Measurements from ENCODE around the gene SLC35F1.

SLC35F1 gene

GRCh38 chr6:117986396-117986795 is 79.3 kb downstream of the SLC35F1 start:
- no peak overlapping the region for H3K4me2 ChIP-seq (ENCODE audit: low read length)
- no peaks in the 10 kb centered on the region for H3K9me3 ChIP-seq (ENCODE audit: low read length)
- H3K79me2 ChIP-seq (ENCODE audit: insufficient read depth, low read length), result no peaks in the 10 kb centered on the region
- H3K27ac ChIP-seq (ENCODE audit: low read depth, low read length, poor library complexity, severe bottlenecking), result no peak overlapping the region
- no peaks in the 10 kb centered on the region for H3K9me2 ChIP-seq (ENCODE audit: low read depth, low read length)
- H3K27me3 ChIP-seq (ENCODE audit: insufficient read depth, low read length), result no peaks in the 10 kb centered on the region
- H3K9ac ChIP-seq (ENCODE audit: low read length), result no peak overlapping the region
- no peaks in the 10 kb centered on the region for H3K4me1 ChIP-seq (ENCODE audit: insufficient read depth, low read length, severe bottlenecking)
- H3K4me3 ChIP-seq (ENCODE audit: low read depth, low read length, poor library complexity, severe bottlenecking), result no peak overlapping the region
- H3F3A ChIP-seq (ENCODE audit: insufficient read depth, low read length), result no peaks in the 10 kb centered on the region
- no peak overlapping the region for H2AFZ ChIP-seq (ENCODE audit: low read length)
- H4K20me1 ChIP-seq (ENCODE audit: insufficient read depth, low read length), result no peaks in the 10 kb centered on the region
- H3K36me3 ChIP-seq (ENCODE audit: insufficient read depth, low read length), result no peaks in the 10 kb centered on the region
- TF ChIP-seq EZH2 (IDR thresholded peaks at IDR 0.05; ENCODE audit: borderline replicate concordance, low read length) (no peak), CTCF (IDR thresholded peaks at IDR 0.05; ENCODE audit: low read length) (no peak)

GRCh38 chr6:117989086-117989485 is 82.0 kb downstream of the SLC35F1 start:
- Histone ChIP-seq H3K27ac (ENCODE audit: low read depth, low read length, poor library complexity, severe bottlenecking) (no peak overlapping the region), H3K9me2 (ENCODE audit: low read depth, low read length) (no peaks in the 10 kb centered on the region), H3K36me3 (ENCODE audit: insufficient read depth, low read length) (no peaks in the 10 kb centered on the region), H3K9ac (ENCODE audit: low read length) (no peak overlapping the region), H3K27me3 (ENCODE audit: insufficient read depth, low read length) (no peaks in the 10 kb centered on the region), H3F3A (ENCODE audit: insufficient read depth, low read length) (no peaks in the 10 kb centered on the region), H3K4me2 (ENCODE audit: low read length) (no peak overlapping the region), H3K79me2 (ENCODE audit: insufficient read depth, low read length) (no peaks in the 10 kb centered on the region), H3K9me3 (ENCODE audit: low read length) (no peaks in the 10 kb centered on the region), H3K4me3 (ENCODE audit: low read depth, low read length, poor library complexity, severe bottlenecking) (no peak overlapping the region), H3K4me1 (ENCODE audit: insufficient read depth, low read length, severe bottlenecking) (no peaks in the 10 kb centered on the region), H2AFZ (ENCODE audit: low read length) (no peak overlapping the region), H4K20me1 (ENCODE audit: insufficient read depth, low read length) (no peaks in the 10 kb centered on the region)
- TF ChIP-seq EZH2 (IDR thresholded peaks at IDR 0.05; ENCODE audit: borderline replicate concordance, low read length) (no peak), CTCF (IDR thresholded peaks at IDR 0.05; ENCODE audit: low read length) (no peak)

GRCh38 chr6:117990151-117990550 is 83.1 kb downstream of the SLC35F1 start:
- H3K4me3 ChIP-seq (ENCODE audit: low read depth, low read length, poor library complexity, severe bottlenecking), result no peak overlapping the region
- no peaks in the 10 kb centered on the region for H3K9me3 ChIP-seq (ENCODE audit: low read length)
- H3K27me3 ChIP-seq (ENCODE audit: insufficient read depth, low read length), result no peaks in the 10 kb centered on the region
- H3F3A ChIP-seq (ENCODE audit: insufficient read depth, low read length), result no peaks in the 10 kb centered on the region
- H3K9me2 ChIP-seq (ENCODE audit: low read depth, low read length), result no peaks in the 10 kb centered on the region
- no peaks in the 10 kb centered on the region for H3K36me3 ChIP-seq (ENCODE audit: insufficient read depth, low read length)
- no peaks in the 10 kb centered on the region for H4K20me1 ChIP-seq (ENCODE audit: insufficient read depth, low read length)
- no peak overlapping the region for H2AFZ ChIP-seq (ENCODE audit: low read length)
- no peak overlapping the region for H3K9ac ChIP-seq (ENCODE audit: low read length)
- H3K27ac ChIP-seq (ENCODE audit: low read depth, low read length, poor library complexity, severe bottlenecking), result no peak overlapping the region
- TF ChIP-seq CTCF (IDR thresholded peaks at IDR 0.05; ENCODE audit: low read length), result no peak
- TF ChIP-seq EZH2 (IDR thresholded peaks at IDR 0.05; ENCODE audit: borderline replicate concordance, low read length), result no peak
- no peaks in the 10 kb centered on the region for H3K79me2 ChIP-seq (ENCODE audit: insufficient read depth, low read length)
- H3K4me2 ChIP-seq (ENCODE audit: low read length), result no peak overlapping the region
- H3K4me1 ChIP-seq (ENCODE audit: insufficient read depth, low read length, severe bottlenecking), result no peaks in the 10 kb centered on the region
